Activated naive CD4-positive, alpha-beta T cell treated with anti-CD3 and anti-CD28 coated beads for 36 hours (primary cell): Measurements from ENCODE around the gene FNTB. TPM values are rescaled to one million over a fixed set of nuclear protein-coding genes. Genes with fewer than 3 reads are reported as not detected.

Experiments
- CTCF ChIA-PET: fragments of 350-600 bp; sonication (Branson Sonifier 250); formaldehyde crosslinking; loops from one replicate; lab custom pipeline; 2021; ENCODE audit warnings: antibody characterized with exemption; lab: Charles Lee
- DNase-seq: peaks from one replicate; pipeline ENCODE4 v3.0.0-alpha.2; 2020
- H3K27ac Mint-ChIP-seq: one replicate; pipeline ENCODE4 v1.8.0; 2021; ENCODE audit warnings: mild to moderate bottlenecking, mixed read lengths
- H3K27me3 Mint-ChIP-seq: one replicate; pipeline ENCODE4 v1.8.0; 2021; ENCODE audit warnings: low read depth, mixed read lengths
- H3K36me3 Mint-ChIP-seq: one replicate; pipeline ENCODE4 v1.8.0; 2021; ENCODE audit warnings: low read depth, mixed read lengths
- H3K4me1 Mint-ChIP-seq: one replicate; pipeline ENCODE4 v1.8.0; 2021; ENCODE audit warnings: low read depth, mixed read lengths
- H3K4me3 Mint-ChIP-seq: one replicate; pipeline ENCODE4 v1.8.0; 2021; ENCODE audit warnings: mild to moderate bottlenecking, moderate library complexity, mixed read lengths
- H3K9me3 Mint-ChIP-seq: one replicate; pipeline ENCODE4 v1.8.0; 2021; ENCODE audit warnings: mixed read lengths
- intact Hi-C: fragments of 100-400 bp; cut with micrococcal nuclease; formaldehyde crosslinking; loops from one replicate; pipeline ENCODE4 v1.15.1; 2023
- total RNA-seq, 2 experiments: library from RNA; stranded (reverse); gene quantifications; one replicate each; pipeline ENCODE4 v1.2.3, GENCODE V29; 2021

FNTB gene
- total RNA-seq, 2 experiments from 2014 or later = 7.9 to 10.0 TPM

- H3K27ac Mint-ChIP-seq = no peak overlapping the region
- no peak overlapping the region for H3K4me3 Mint-ChIP-seq
- peaks cover 4% of the 10 kb centered on the region for H3K4me1 Mint-ChIP-seq
- DNase-seq = no peak
- no peaks in the 10 kb centered on the region for H3K9me3 Mint-ChIP-seq
- peaks cover 1% of the 10 kb centered on the region for H3K36me3 Mint-ChIP-seq
- no peaks in the 10 kb centered on the region for H3K27me3 Mint-ChIP-seq
- intact Hi-C loops = no loop called here
- CTCF ChIA-PET = interaction anchor here (0.6 to 1.2 kb wide), 4 partner anchors 8 to 143 kb away, joined by 3 to 6 read pairs (median 4); no protein-coding TSS in a partner anchor
Observed at GRCh38 chr14:64956697-64957406, 29.8 kb upstream of the FNTB start.

- CTCF ChIA-PET = interaction anchor here (1.0 kb wide), 1 partner anchor 12 kb away, joined by 3 read pairs; no protein-coding TSS in a partner anchor
Observed at GRCh38 chr14:64958201-64958600, 28.5 kb upstream of the FNTB start.

DNA sequence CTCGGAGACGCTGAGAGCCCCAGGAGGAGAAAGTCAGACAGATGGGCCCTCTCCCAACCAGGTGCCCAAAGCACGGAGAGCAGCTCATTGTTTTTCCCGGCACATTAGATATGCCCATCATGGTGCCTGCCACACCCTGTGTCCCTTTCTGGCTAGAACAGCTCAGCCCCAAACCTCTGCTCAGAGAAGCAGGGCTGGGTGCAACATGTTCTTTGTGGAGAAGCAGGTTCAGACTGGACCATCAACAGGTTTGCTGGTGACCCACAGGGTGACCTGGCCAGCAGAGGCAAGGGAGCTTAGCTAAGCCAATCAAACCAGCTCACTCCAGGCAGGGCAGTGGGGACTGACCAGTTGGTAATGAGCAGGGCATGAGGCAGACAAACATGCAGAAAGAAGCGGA is 28.0 kb upstream of the FNTB start:
- Mint-ChIP-seq H3K27me3 (no peaks in the 10 kb centered on the region), H3K9me3 (no peaks in the 10 kb centered on the region), H3K4me1 (no peaks in the 10 kb centered on the region), H3K36me3 (peaks cover 2% of the 10 kb centered on the region), H3K4me3 (no peak overlapping the region), H3K27ac (no peak overlapping the region)
- intact Hi-C loops = no loop called here
- no peak for DNase-seq
- CTCF ChIA-PET = interaction anchor here (1.0 kb wide), 1 partner anchor 12 kb away, joined by 3 read pairs; no protein-coding TSS in a partner anchor

More at GRCh38 chr14:64958201-64958600, 28.5 kb upstream of the FNTB start:
- Mint-ChIP-seq H3K4me3 (no peak overlapping the region), H3K9me3 (no peaks in the 10 kb centered on the region), H3K36me3 (peaks cover 3% of the 10 kb centered on the region), H3K27me3 (no peaks in the 10 kb centered on the region), H3K27ac (no peak overlapping the region), H3K4me1 (no peaks in the 10 kb centered on the region)
- no peak for DNase-seq
- intact Hi-C loops = no loop called here

- Mint-ChIP-seq H3K27ac (no peak overlapping the region), H3K9me3 (no peaks in the 10 kb centered on the region), H3K4me1 (no peaks in the 10 kb centered on the region), H3K27me3 (no peaks in the 10 kb centered on the region), H3K36me3 (peaks cover 2% of the 10 kb centered on the region), H3K4me3 (no peak overlapping the region)
- DNase-seq = no peak
- CTCF ChIA-PET = interaction anchor here (1.5 to 2.2 kb wide), 2 partner anchors 8 to 10 kb away, joined by 3 to 9 read pairs; no protein-coding TSS in a partner anchor
- intact Hi-C loops = no loop called here
Observed at GRCh38 chr14:64960762-64961276, 25.9 kb upstream of the FNTB start.

- H3K27me3 Mint-ChIP-seq = no peaks in the 10 kb centered on the region
- H3K4me3 Mint-ChIP-seq = no peak overlapping the region
- no peak overlapping the region for H3K27ac Mint-ChIP-seq
- CTCF ChIA-PET = no interaction called here
- H3K9me3 Mint-ChIP-seq = no peaks in the 10 kb centered on the region
- no peaks in the 10 kb centered on the region for H3K4me1 Mint-ChIP-seq
- intact Hi-C loops = no loop called here
- peaks cover 2% of the 10 kb centered on the region for H3K36me3 Mint-ChIP-seq
- no peak for DNase-seq
Observed at GRCh38 chr14:64963611-64964010, 23.1 kb upstream of the FNTB start.

DNA sequence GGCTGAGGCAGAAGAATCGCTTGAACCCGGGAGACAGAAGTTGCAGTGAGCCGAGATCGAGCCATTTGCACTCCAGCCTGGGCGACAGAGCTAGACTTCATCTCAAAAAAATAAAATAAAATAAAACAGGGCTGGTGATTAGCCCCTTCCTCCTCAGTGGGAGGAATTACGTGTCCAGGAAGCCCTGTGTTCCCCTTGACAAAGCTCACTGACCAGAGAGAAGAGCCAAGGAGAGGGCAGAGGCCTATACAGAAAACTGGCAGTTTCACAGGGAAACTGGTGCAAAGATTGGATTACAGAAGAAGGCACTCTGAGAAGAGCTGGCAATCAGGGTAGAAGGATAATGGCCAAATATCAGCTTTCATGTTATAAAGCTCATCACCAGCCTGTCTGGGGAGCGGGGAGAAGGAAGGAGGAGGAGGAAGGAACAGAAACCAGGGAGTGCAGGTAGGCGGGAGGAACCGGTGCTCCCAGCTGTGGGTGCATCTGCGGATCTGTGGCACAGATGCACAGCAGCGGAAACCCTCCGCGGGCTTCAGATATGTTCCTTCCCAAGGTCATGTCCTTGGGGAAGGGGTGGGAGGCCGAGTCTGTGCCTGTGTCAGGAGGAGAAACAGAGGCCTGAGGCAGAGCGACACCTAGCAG is 21.2 kb upstream of the FNTB start:
- Mint-ChIP-seq H3K27me3 (no peaks in the 10 kb centered on the region), H3K9me3 (no peaks in the 10 kb centered on the region), H3K4me1 (peaks cover 3% of the 10 kb centered on the region), H3K27ac (no peak overlapping the region), H3K4me3 (no peak overlapping the region), H3K36me3 (peaks cover 2% of the 10 kb centered on the region)
- intact Hi-C loops = no loop called here
- CTCF ChIA-PET = interaction anchor here (1.6 kb wide), 2 partner anchors 22 to 74 kb away, joined by 5 to 6 read pairs; partner anchors contain the start of gene FNTB
- DNase-seq = no peak

DNA sequence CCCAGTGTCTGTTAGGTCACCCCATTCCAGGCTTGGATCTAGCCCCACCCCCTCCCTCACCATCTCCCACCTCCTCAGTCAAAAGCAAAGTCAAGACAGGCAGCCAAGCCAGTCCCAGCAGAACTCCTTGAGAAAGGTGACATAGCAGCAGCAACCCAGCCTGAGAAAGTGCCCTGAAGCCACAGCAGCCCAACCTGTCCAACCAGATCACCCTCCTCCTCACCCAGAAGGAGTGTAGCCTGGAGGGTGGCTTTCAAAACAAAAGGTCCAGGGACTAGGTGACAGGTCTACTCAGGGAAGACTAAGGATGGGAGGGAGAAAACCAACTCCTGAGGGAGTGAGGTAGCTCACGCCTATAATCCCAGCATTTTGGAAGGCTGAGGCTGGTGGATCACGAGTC is 19.7 kb upstream of the FNTB start:
- CTCF ChIA-PET = interaction anchor here (1.4 kb wide), 1 partner anchor 144 kb away, joined by 3 read pairs; no protein-coding TSS in a partner anchor

GRCh38 chr14:64968167-64968566 is 18.5 kb upstream of the FNTB start:
- CTCF ChIA-PET = no interaction called here

More for the DNA sequence above, 19.7 kb upstream of the FNTB start:
- DNase-seq = no peak
- peaks cover 7% of the 10 kb centered on the region for H3K4me1 Mint-ChIP-seq
- H3K27me3 Mint-ChIP-seq = no peaks in the 10 kb centered on the region
- H3K27ac Mint-ChIP-seq = no peak overlapping the region
- H3K36me3 Mint-ChIP-seq = peaks cover 2% of the 10 kb centered on the region
- no peak overlapping the region for H3K4me3 Mint-ChIP-seq
- no peaks in the 10 kb centered on the region for H3K9me3 Mint-ChIP-seq
- intact Hi-C loops = no loop called here

GRCh38 chr14:64968651-64969050 is 18.0 kb upstream of the FNTB start:
- Mint-ChIP-seq H3K4me1 (peaks cover 10% of the 10 kb centered on the region), H3K36me3 (no peaks in the 10 kb centered on the region), H3K27me3 (no peaks in the 10 kb centered on the region), H3K9me3 (no peaks in the 10 kb centered on the region), H3K27ac (no peak overlapping the region), H3K4me3 (no peak overlapping the region)
- CTCF ChIA-PET = no interaction called here
- intact Hi-C loops = no loop called here
- no peak for DNase-seq

More at GRCh38 chr14:64968167-64968566, 18.5 kb upstream of the FNTB start:
- Mint-ChIP-seq H3K4me1 (peaks cover 10% of the 10 kb centered on the region), H3K4me3 (no peak overlapping the region), H3K9me3 (no peaks in the 10 kb centered on the region), H3K27ac (no peak overlapping the region), H3K27me3 (no peaks in the 10 kb centered on the region), H3K36me3 (no peaks in the 10 kb centered on the region)
- intact Hi-C loops = no loop called here
- no peak for DNase-seq

DNA sequence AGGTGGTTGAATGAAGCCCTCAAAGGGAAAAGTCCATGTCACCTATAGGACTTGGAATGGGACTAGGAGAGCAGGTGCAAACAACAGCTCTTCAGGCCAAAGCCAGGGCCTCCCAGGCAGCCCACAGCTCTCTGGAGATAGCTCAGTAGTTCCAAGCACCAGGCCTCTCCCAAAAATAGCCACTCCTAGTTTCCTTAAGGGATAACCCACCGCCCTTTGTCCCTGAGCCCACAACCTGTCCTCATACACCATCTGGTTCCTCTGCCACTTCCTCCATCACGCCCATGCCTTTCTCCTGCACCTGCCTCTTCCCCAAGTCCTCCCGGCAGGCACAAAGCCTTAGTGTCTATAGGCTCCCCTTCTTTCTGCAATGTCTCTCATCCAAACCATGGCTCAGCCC is 16.7 kb upstream of the FNTB start:
- DNase-seq = no peak
- Mint-ChIP-seq H3K9me3 (no peaks in the 10 kb centered on the region), H3K27me3 (no peaks in the 10 kb centered on the region), H3K4me3 (no peak overlapping the region), H3K4me1 (peaks cover 10% of the 10 kb centered on the region), H3K36me3 (no peaks in the 10 kb centered on the region), H3K27ac (no peak overlapping the region)
- CTCF ChIA-PET = interaction anchor here (0.7 to 1.6 kb wide), 5 partner anchors 8 to 442 kb away, joined by 3 to 9 read pairs (median 3); no protein-coding TSS in a partner anchor
- intact Hi-C loops = no loop called here

GRCh38 chr14:64970776-64971477 is 15.8 kb upstream of the FNTB start:
- CTCF ChIA-PET = interaction anchor here (0.8 to 1.6 kb wide), 4 partner anchors 9 to 441 kb away, joined by 3 to 9 read pairs (median 3); no protein-coding TSS in a partner anchor
- H3K9me3 Mint-ChIP-seq = no peaks in the 10 kb centered on the region
- no peak for DNase-seq
- H3K27me3 Mint-ChIP-seq = no peaks in the 10 kb centered on the region
- peak overlapping the region; percentile 67 for H3K4me3 Mint-ChIP-seq
- no peaks in the 10 kb centered on the region for H3K36me3 Mint-ChIP-seq
- no peak overlapping the region for H3K27ac Mint-ChIP-seq
- peaks cover 10% of the 10 kb centered on the region for H3K4me1 Mint-ChIP-seq
- intact Hi-C loops = no loop called here

DNA sequence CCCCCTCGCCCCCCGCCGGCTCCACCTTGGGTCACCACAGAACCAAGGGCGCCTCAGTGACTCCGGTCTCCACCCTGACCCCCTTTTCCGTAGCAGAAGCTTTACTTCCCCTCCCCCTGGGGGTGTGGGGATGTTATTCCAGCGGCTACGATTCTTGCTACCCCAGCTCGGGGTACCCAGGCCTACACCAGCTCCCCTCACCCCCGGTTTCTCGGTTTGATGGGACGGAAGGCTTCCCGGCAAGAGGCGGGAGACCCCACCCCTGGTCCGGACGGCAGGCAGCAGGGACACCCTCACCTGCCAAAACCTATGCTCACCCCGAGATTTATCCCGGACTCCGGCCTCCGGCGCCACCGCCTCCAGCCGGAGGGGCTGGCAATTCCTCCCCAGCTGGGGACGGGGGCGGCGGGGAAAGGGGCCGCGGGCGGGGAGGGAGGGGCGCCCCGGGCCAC is 15.2 kb upstream of the FNTB start:
- intact Hi-C loops = no loop called here
- CTCF ChIA-PET = interaction anchor here (1.0 to 1.6 kb wide), 2 partner anchors 10 to 82 kb away, joined by 3 to 9 read pairs; no protein-coding TSS in a partner anchor
- Mint-ChIP-seq H3K4me3 (peak overlapping the region; percentile 67), H3K4me1 (peaks cover 10% of the 10 kb centered on the region), H3K27me3 (no peaks in the 10 kb centered on the region), H3K9me3 (no peaks in the 10 kb centered on the region), H3K27ac (no peak overlapping the region), H3K36me3 (no peaks in the 10 kb centered on the region)
- no peak for DNase-seq
